Astrocyte (in vitro differentiated cells and primary cell): Measurements from ENCODE around the gene B4GALNT3. TPM values are rescaled to one million over a fixed set of nuclear protein-coding genes. Genes with fewer than 3 reads are reported as not detected.

Source experiments
- DNase-seq: peaks from one replicate; pipeline ENCODE4 v3.0.0-alpha.2; 2010; ENCODE audit warnings: low read depth
- FAIRE-seq: peaks from 2 replicates; lab custom pipeline; 2011; peaks lifted over from hg19 to GRCh38; lab: Jason Lieb, UNC
- H2AFZ ChIP-seq: 2 replicates; pipeline ENCODE4 v1.6.0; 2012; ENCODE audit warnings: low read depth, low read length, inconsistent platforms
- H3K27ac ChIP-seq: 2 replicates; pipeline ENCODE4 v1.5.1; 2011; ENCODE audit warnings: low read depth, low read length, inconsistent platforms
- H3K27me3 ChIP-seq: 2 replicates; pipeline ENCODE4 v1.6.0; 2011; ENCODE audit warnings: low read length, inconsistent platforms; ENCODE audit not compliant: insufficient read depth
- H3K36me3 ChIP-seq: 2 replicates; pipeline ENCODE4 v1.5.1; 2011; ENCODE audit warnings: low read length, inconsistent platforms; ENCODE audit not compliant: insufficient read depth
- H3K4me1 ChIP-seq: 2 replicates; pipeline ENCODE4 v1.5.1; 2011; ENCODE audit warnings: low read length, inconsistent platforms; ENCODE audit not compliant: insufficient read depth
- H3K4me2 ChIP-seq: 2 replicates; pipeline ENCODE4 v1.6.0; 2012; ENCODE audit warnings: low read length, inconsistent platforms
- H3K4me3 ChIP-seq: 2 replicates; pipeline ENCODE4 v1.5.1; 2011; ENCODE audit warnings: low read depth, mild to moderate bottlenecking, low read length, inconsistent platforms; ENCODE audit not compliant: insufficient read depth
- H3K79me2 ChIP-seq: 2 replicates; pipeline ENCODE4 v1.6.0; 2012; ENCODE audit warnings: mild to moderate bottlenecking, low read length, inconsistent platforms; ENCODE audit not compliant: insufficient read depth
- H3K9ac ChIP-seq: 2 replicates; pipeline ENCODE4 v1.6.0; 2012; ENCODE audit warnings: mild to moderate bottlenecking, low read length, inconsistent platforms
- H3K9me3 ChIP-seq: 2 replicates; pipeline ENCODE4 v1.5.1; 2012; ENCODE audit warnings: low read depth, mild to moderate bottlenecking, low read length, inconsistent platforms; ENCODE audit not compliant: insufficient read depth
- H4K20me1 ChIP-seq: 2 replicates; pipeline ENCODE4 v1.6.0; 2012; ENCODE audit warnings: low read length, inconsistent platforms; ENCODE audit not compliant: insufficient read depth
- H3K27ac Mint-ChIP-seq: one replicate; pipeline ENCODE4 v1.8.0; 2021; ENCODE audit warnings: mild to moderate bottlenecking, mixed read lengths; ENCODE audit not compliant: unreplicated experiment
- H3K27me3 Mint-ChIP-seq: one replicate; pipeline ENCODE4 v1.8.0; 2021; ENCODE audit warnings: low read depth, mixed read lengths; ENCODE audit not compliant: unreplicated experiment
- H3K36me3 Mint-ChIP-seq: one replicate; pipeline ENCODE4 v1.8.0; 2021; ENCODE audit warnings: low read depth, mixed read lengths; ENCODE audit not compliant: unreplicated experiment
- H3K4me1 Mint-ChIP-seq: one replicate; pipeline ENCODE4 v1.8.0; 2021; ENCODE audit warnings: low read depth, mixed read lengths; ENCODE audit not compliant: unreplicated experiment
- H3K4me3 Mint-ChIP-seq: one replicate; pipeline ENCODE4 v1.8.0; 2021; ENCODE audit warnings: mild to moderate bottlenecking, moderate library complexity, mixed read lengths; ENCODE audit not compliant: unreplicated experiment
- H3K9me3 Mint-ChIP-seq: one replicate; pipeline ENCODE4 v1.8.0; 2021; ENCODE audit warnings: mild to moderate bottlenecking, mixed read lengths; ENCODE audit not compliant: unreplicated experiment
- EZH2 ChIP-seq: IDR thresholded peaks from 2 replicates; pipeline ENCODE4 v1.6.1; 2012; ENCODE audit warnings: mild to moderate bottlenecking, low read length, inconsistent platforms; ENCODE audit not compliant: insufficient read depth
- total RNA-seq: library from RNA; stranded (reverse); gene quantifications from 2 replicates; pipeline ENCODE4 v1.2.1, GENCODE V29; 2021
- TF ChIP-seq, protein P1 (sequence below): IDR thresholded peaks from 2 replicates; pipeline ENCODE4 v1.5.1; 2011; ENCODE audit warnings: low read depth, mild to moderate bottlenecking, inconsistent platforms, low read length, moderate library complexity; ENCODE audit not compliant: insufficient read depth

The B4GALNT3 gene
- total RNA-seq, 1 donor from 2014 or later, result 3.6 TPM

DNA sequence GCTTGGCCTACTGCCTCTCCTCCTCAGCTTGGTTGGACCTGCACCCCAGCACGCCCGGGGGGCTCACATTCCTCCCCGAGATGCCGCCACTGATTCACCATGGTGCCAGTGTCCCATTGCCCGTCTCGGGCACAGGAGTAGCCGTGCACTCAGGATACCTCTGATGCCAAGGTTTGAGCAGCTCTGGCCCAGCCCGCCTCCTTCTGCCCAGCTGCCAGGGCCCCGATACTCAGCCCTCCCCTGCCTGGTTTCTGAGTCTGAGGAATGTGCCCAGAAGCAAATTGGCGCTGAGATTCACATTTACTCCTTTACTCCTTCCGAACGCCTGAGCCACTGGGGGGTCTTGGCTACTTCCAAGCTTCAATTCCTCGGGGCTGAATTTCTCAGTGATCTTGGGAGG lies 140.0 kb downstream of the B4GALNT3 start:
- Mint-ChIP-seq H3K27ac (no peak overlapping the region), H3K4me3 (no peak overlapping the region), H3K9me3 (no peaks in the 10 kb centered on the region), H3K27me3 (peaks cover 3% of the 10 kb centered on the region), H3K36me3 (no peaks in the 10 kb centered on the region), H3K4me1 (no peaks in the 10 kb centered on the region)
- Histone ChIP-seq H3K27me3 (no peaks in the 10 kb centered on the region), H3K9ac (no peak overlapping the region), H4K20me1 (no peaks in the 10 kb centered on the region), H3K4me3 (no peak overlapping the region), H3K36me3 (no peaks in the 10 kb centered on the region), H3K9me3 (no peaks in the 10 kb centered on the region), H3K79me2 (no peaks in the 10 kb centered on the region), H3K4me1 (no peaks in the 10 kb centered on the region), H3K4me2 (no peak overlapping the region), H3K27ac (no peak overlapping the region), H2AFZ (no peak overlapping the region)
- DNase-seq (no peak), FAIRE-seq (no peak)
- no peak for TF ChIP-seq EZH2
- TF ChIP-seq, protein P1, sequence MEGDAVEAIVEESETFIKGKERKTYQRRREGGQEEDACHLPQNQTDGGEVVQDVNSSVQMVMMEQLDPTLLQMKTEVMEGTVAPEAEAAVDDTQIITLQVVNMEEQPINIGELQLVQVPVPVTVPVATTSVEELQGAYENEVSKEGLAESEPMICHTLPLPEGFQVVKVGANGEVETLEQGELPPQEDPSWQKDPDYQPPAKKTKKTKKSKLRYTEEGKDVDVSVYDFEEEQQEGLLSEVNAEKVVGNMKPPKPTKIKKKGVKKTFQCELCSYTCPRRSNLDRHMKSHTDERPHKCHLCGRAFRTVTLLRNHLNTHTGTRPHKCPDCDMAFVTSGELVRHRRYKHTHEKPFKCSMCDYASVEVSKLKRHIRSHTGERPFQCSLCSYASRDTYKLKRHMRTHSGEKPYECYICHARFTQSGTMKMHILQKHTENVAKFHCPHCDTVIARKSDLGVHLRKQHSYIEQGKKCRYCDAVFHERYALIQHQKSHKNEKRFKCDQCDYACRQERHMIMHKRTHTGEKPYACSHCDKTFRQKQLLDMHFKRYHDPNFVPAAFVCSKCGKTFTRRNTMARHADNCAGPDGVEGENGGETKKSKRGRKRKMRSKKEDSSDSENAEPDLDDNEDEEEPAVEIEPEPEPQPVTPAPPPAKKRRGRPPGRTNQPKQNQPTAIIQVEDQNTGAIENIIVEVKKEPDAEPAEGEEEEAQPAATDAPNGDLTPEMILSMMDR, result no peak

DNA sequence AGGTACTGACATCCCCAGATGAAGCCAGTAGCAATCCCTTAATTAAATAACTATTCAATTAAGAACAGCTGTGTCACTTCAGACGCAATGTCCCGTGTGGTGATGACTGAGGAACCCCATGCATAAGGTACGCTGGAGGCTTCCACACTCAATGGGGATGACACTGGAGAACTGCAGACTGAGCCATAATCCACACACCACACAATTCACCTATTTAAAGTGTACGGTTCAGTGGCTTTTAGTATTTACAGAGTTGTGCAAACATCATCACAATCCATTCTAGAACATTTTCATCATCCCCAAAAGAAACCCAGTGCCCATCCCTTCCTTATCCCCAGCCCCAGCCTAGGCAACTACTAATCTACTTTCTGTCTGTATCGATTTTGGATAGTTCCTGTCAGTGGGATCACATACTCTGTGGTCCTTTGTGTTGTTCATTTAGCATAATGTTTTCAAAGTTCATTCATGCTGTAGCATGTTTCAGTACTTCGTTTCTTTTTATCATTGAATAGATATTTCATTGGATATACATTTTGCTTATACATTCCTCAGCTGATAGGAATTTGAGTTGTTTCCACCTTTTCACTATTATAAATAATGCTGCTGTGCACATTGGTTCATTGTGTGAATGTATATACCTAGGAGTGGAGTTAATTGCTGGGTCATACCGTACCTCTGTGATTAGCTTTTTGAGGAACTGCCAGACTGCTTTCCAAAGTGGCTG lies 142.4 kb downstream of the B4GALNT3 start:
- H3K27me3 ChIP-seq, result no peaks in the 10 kb centered on the region
- TF ChIP-seq, protein P1, result no peak
- TF ChIP-seq EZH2, result no peak
- Mint-ChIP-seq H3K36me3 (no peaks in the 10 kb centered on the region), H3K4me1 (no peaks in the 10 kb centered on the region), H3K27ac (no peak overlapping the region), H3K27me3 (peaks cover 3% of the 10 kb centered on the region), H3K9me3 (no peaks in the 10 kb centered on the region), H3K4me3 (no peak overlapping the region)
- no peak overlapping the region for H3K9ac ChIP-seq
- no peak overlapping the region for H3K4me3 ChIP-seq
- H3K36me3 ChIP-seq, result no peaks in the 10 kb centered on the region
- H3K79me2 ChIP-seq, result no peaks in the 10 kb centered on the region
- H3K4me1 ChIP-seq, result no peaks in the 10 kb centered on the region
- FAIRE-seq (no peak), DNase-seq (no peak)
- no peak overlapping the region for H3K4me2 ChIP-seq
- H3K9me3 ChIP-seq, result no peaks in the 10 kb centered on the region
- no peaks in the 10 kb centered on the region for H4K20me1 ChIP-seq
- H3K27ac ChIP-seq, result no peak overlapping the region
- H2AFZ ChIP-seq, result no peak overlapping the region

DNA sequence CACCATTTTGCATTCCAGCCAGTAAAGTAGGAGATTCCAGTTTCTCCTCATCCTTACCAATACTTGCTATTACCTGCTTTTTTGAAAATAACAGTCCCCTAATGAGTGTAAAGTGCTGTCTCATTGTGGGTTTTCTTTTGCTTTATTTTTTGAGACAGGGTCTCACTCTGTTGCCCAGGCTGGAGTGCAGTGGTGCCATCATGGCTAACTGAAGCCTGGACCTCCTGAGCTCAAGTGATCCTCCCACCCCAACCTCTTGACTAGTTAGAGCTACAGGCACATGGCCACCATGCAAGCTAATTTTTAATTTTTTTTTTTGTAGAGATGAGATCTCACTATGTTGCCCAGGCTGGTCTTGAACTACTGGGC lies 142.9 kb downstream of the B4GALNT3 start:
- Histone ChIP-seq H4K20me1 (no peaks in the 10 kb centered on the region), H3K27ac (no peak overlapping the region), H3K4me1 (no peaks in the 10 kb centered on the region), H3K4me2 (no peak overlapping the region), H3K9me3 (no peaks in the 10 kb centered on the region), H3K36me3 (no peaks in the 10 kb centered on the region), H2AFZ (no peak overlapping the region), H3K9ac (no peak overlapping the region), H3K4me3 (no peak overlapping the region), H3K27me3 (no peaks in the 10 kb centered on the region), H3K79me2 (no peaks in the 10 kb centered on the region)
- H3K27me3 Mint-ChIP-seq, result peaks cover 3% of the 10 kb centered on the region
- H3K4me1 Mint-ChIP-seq, result peaks cover 2% of the 10 kb centered on the region
- no peaks in the 10 kb centered on the region for H3K9me3 Mint-ChIP-seq
- no peak for FAIRE-seq
- H3K27ac Mint-ChIP-seq, result no peak overlapping the region
- no peak overlapping the region for H3K4me3 Mint-ChIP-seq
- TF ChIP-seq EZH2, result no peak
- TF ChIP-seq, protein P1, result no peak
- no peak for DNase-seq
- H3K36me3 Mint-ChIP-seq, result no peaks in the 10 kb centered on the region
